GM20000 (cell line): ENCODE measurements around the gene PLCH1.

Experiments used
- DNase-seq: peaks from one replicate; pipeline ENCODE4 v3.0.0; 2012; ENCODE audit warnings: low spot score
- CTCF ChIP-seq: IDR thresholded peaks from 2 replicates; pipeline ENCODE4 v1.5.1; 2012; ENCODE audit warnings: mild to moderate bottlenecking, control low read depth; ENCODE audit errors: extremely low read depth, missing control alignments

The PLCH1 gene

GRCh38 chr3:155656466-155656865 lies 88.4 kb downstream of the PLCH1 start:
- no peak for DNase-seq
- no peak for TF ChIP-seq CTCF

GRCh38 chr3:155651489-155652218 lies 93.2 kb downstream of the PLCH1 start:
- no peak for DNase-seq

GRCh38 chr3:155648013-155648591 lies 96.8 kb downstream of the PLCH1 start:
- DNase-seq = no peak
- no peak for TF ChIP-seq CTCF

More at GRCh38 chr3:155651489-155652218, 93.2 kb downstream of the PLCH1 start:
- TF ChIP-seq CTCF = no peak

- no peak for DNase-seq
- no peak for TF ChIP-seq CTCF
These were observed 97.7 kb downstream of the PLCH1 start for GRCh38 chr3:155647206-155647605.

DNA sequence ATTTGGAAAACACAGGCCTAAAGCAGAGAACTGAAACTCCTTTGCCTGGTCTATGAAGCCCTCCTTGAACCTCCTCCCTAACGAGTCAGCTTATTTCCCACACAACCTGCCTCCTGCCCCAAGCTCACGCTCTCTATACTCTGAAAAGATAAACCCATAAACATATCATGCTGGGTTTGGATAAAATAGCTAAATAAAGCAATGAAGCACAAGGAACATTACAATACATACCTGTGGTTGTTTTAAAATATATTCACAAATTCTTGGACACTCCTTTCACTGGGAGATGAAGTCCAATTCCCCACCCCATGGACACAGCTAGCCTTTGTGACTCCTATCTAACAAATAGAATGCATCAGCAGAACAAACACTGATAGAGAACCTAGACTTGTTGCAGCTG lies 98.2 kb downstream of the PLCH1 start:
- DNase-seq = no peak
- no peak for TF ChIP-seq CTCF

- DNase-seq = no peak
- no peak for TF ChIP-seq CTCF
These were observed 98.7 kb downstream of the PLCH1 start for GRCh38 chr3:155646128-155646527.

DNA sequence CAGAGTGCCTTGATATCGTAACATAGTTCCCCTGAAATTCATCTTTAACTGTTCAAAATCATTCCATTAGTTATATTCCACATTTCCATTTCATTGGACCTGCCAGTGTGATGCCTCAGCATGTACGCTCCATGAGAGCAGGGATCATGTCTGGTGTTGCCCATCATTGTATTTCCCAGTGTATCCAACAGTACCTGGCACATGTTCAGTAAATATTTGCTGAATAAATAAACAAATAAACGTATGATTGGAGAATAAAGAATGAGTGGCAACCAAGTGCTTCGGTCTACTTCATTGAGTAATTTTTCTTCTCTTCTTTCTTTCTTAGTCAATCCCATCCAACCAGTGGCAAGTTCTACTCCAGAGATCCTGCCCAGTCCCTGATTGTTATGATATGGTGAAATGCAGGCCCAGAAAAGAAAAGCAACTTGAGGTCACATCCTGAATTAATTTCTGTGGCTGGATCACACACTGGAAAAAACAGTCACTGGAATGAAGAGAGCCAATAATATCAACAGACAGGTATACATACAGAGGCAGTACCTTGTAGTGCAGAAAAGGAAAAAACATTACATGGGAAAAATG lies 101.2 kb downstream of the PLCH1 start:
- no peak for DNase-seq

More for the DNA sequence above, 101.2 kb downstream of the PLCH1 start:
- TF ChIP-seq CTCF = no peak
